ENCODE measurements around the gene COL6A2.
"Not testable (repeated sequence)": the region's sequence is repeated elsewhere in the genome, so short reads cannot be mapped to it uniquely, and the experiment has no call there.

Gene COL6A2

GRCh38 chr21:46171585-46171984 is 73.7 kb downstream of the COL6A2 start:
- no peak overlapping the region for H3K4me3 ChIP-seq (ENCODE audit: control insufficient read depth, low read depth, low read length)
- no peak for TF ChIP-seq CTCF (IDR thresholded peaks at IDR 0.05; ENCODE audit: control insufficient read depth, insufficient read depth, low read depth, low read length, missing control alignments)
- no peak for DNase-seq (ENCODE audit: low read depth)

GRCh38 chr21:46171996-46172862 is 74.3 kb downstream of the COL6A2 start:
- DNase-seq (ENCODE audit: low read depth): no peak
- H3K4me3 ChIP-seq (ENCODE audit: control insufficient read depth, low read depth, low read length): no peak overlapping the region
- no peak for TF ChIP-seq CTCF (IDR thresholded peaks at IDR 0.05; ENCODE audit: control insufficient read depth, insufficient read depth, low read depth, low read length, missing control alignments)

- no peak for TF ChIP-seq CTCF (IDR thresholded peaks at IDR 0.05; ENCODE audit: control insufficient read depth, insufficient read depth, low read depth, low read length, missing control alignments)
- H3K4me3 ChIP-seq (ENCODE audit: control insufficient read depth, low read depth, low read length): no peak overlapping the region
- DNase-seq (ENCODE audit: low read depth): no peak
These were observed 75.1 kb downstream of the COL6A2 start for GRCh38 chr21:46172863-46173528.

- TF ChIP-seq CTCF (IDR thresholded peaks at IDR 0.05; ENCODE audit: control insufficient read depth, insufficient read depth, low read depth, low read length, missing control alignments): no peak
- no peak overlapping the region for H3K4me3 ChIP-seq (ENCODE audit: control insufficient read depth, low read depth, low read length)
- DNase-seq (ENCODE audit: low read depth): no peak
These were observed 75.7 kb downstream of the COL6A2 start for GRCh38 chr21:46173573-46173972.

- not testable (repeated sequence) for H3K4me3 ChIP-seq (ENCODE audit: control insufficient read depth, low read depth, low read length); DNase-seq (ENCODE audit: low read depth)
These were observed 78.7 kb downstream of the COL6A2 start for GRCh38 chr21:46176443-46177129.

- H3K4me3 ChIP-seq (ENCODE audit: control insufficient read depth, low read depth, low read length): no peak overlapping the region
- DNase-seq (ENCODE audit: low read depth): no peak
- no peak for TF ChIP-seq CTCF (IDR thresholded peaks at IDR 0.05; ENCODE audit: control insufficient read depth, insufficient read depth, low read depth, low read length, missing control alignments)
These were observed 81.0 kb downstream of the COL6A2 start for GRCh38 chr21:46178961-46179360.
